Esophagus squamous epithelium (tissue), 4 donors: ENCODE results near the gene GRIP2.

Experiments used
- POLR2A ChIP-seq, 4 donors: fragments of 450-650 bp; IDR thresholded peaks; one replicate each; pipeline ENCODE4 v1.6.1; 2017; ENCODE audit warnings: antibody characterized with exemption in 4 of 4, mild to moderate bottlenecking in 4 of 4, moderate library complexity in 3 of 4
- TF ChIP-seq, protein P1 (sequence below), 6 experiments: fragments of 450-650 bp in 4 of 6; fragments of 200-600 bp in 2 of 6; sonication (generic) in 2 of 6; IDR thresholded peaks; one replicate each; pipeline ENCODE4 v1.5.1; 2016 to 2019; ENCODE audit warnings: antibody characterized with exemption in 6 of 6, mild to moderate bottlenecking in 4 of 6, moderate library complexity in 4 of 6

GRCh38 chr3:14503706-14504065 is 36.5 kb downstream of the GRIP2 start:
- TF ChIP-seq, protein P1, sequence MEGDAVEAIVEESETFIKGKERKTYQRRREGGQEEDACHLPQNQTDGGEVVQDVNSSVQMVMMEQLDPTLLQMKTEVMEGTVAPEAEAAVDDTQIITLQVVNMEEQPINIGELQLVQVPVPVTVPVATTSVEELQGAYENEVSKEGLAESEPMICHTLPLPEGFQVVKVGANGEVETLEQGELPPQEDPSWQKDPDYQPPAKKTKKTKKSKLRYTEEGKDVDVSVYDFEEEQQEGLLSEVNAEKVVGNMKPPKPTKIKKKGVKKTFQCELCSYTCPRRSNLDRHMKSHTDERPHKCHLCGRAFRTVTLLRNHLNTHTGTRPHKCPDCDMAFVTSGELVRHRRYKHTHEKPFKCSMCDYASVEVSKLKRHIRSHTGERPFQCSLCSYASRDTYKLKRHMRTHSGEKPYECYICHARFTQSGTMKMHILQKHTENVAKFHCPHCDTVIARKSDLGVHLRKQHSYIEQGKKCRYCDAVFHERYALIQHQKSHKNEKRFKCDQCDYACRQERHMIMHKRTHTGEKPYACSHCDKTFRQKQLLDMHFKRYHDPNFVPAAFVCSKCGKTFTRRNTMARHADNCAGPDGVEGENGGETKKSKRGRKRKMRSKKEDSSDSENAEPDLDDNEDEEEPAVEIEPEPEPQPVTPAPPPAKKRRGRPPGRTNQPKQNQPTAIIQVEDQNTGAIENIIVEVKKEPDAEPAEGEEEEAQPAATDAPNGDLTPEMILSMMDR (IDR thresholded peaks at IDR 0.05) = no peak
- TF ChIP-seq POLR2A (IDR thresholded peaks at IDR 0.05) = no peak
